ENCODE data around the gene SERPINA3.

Gene SERPINA3

GRCh38 chr14:94613720-94614644 is 1.8 kb downstream of the SERPINA3 start:
- no peak for DNase-seq (ENCODE audit: low read depth)

GRCh38 chr14:94614802-94615201 is 2.6 kb downstream of the SERPINA3 start:
- no peak for DNase-seq (ENCODE audit: low read depth)

GRCh38 chr14:94615254-94615653 is 3.1 kb downstream of the SERPINA3 start:
- no peak for DNase-seq (ENCODE audit: low read depth)

GRCh38 chr14:94615823-94616570 is 3.8 kb downstream of the SERPINA3 start:
- no peak for DNase-seq (ENCODE audit: low read depth)

- DNase-seq (ENCODE audit: low read depth): no peak
These were observed 5.3 kb downstream of the SERPINA3 start for GRCh38 chr14:94617366-94617941.

GRCh38 chr14:94617988-94618822 is 6.0 kb downstream of the SERPINA3 start:
- DNase-seq (ENCODE audit: low read depth): no peak

GRCh38 chr14:94619297-94619696 is 7.1 kb downstream of the SERPINA3 start:
- no peak for DNase-seq (ENCODE audit: low read depth)

GRCh38 chr14:94620597-94620996 is 8.4 kb downstream of the SERPINA3 start:
- no peak for DNase-seq (ENCODE audit: low read depth)

GRCh38 chr14:94621358-94622134 is 9.4 kb downstream of the SERPINA3 start:
- DNase-seq (ENCODE audit: low read depth): no peak

GRCh38 chr14:94622653-94623421 is 10.6 kb downstream of the SERPINA3 start:
- no peak for DNase-seq (ENCODE audit: low read depth)

- DNase-seq (ENCODE audit: low read depth): no peak
These were observed 11.2 kb downstream of the SERPINA3 start for GRCh38 chr14:94623422-94623809.

- DNase-seq (ENCODE audit: low read depth): no peak
These were observed 11.8 kb downstream of the SERPINA3 start for GRCh38 chr14:94623856-94624499.

GRCh38 chr14:94624537-94625352 is 12.6 kb downstream of the SERPINA3 start:
- DNase-seq (ENCODE audit: low read depth): no peak

- DNase-seq (ENCODE audit: low read depth): no peak
These were observed 13.1 kb downstream of the SERPINA3 start for GRCh38 chr14:94625353-94625635.

- no peak for DNase-seq (ENCODE audit: low read depth)
These were observed 16.4 kb downstream of the SERPINA3 start for GRCh38 chr14:94628578-94628977.

GRCh38 chr14:94630396-94630795 is 18.2 kb downstream of the SERPINA3 start:
- no peak for DNase-seq (ENCODE audit: low read depth)

GRCh38 chr14:94631050-94631449 is 18.9 kb downstream of the SERPINA3 start:
- DNase-seq (ENCODE audit: low read depth): no peak

GRCh38 chr14:94631536-94632304 is 19.5 kb downstream of the SERPINA3 start:
- DNase-seq (ENCODE audit: low read depth): no peak

GRCh38 chr14:94632305-94632590 is 20.1 kb downstream of the SERPINA3 start:
- DNase-seq (ENCODE audit: low read depth): no peak
